GM20000 (cell line): ENCODE results near the gene PXDC1.

ENCODE experiments used
- DNase-seq: peaks from one replicate; pipeline ENCODE4 v3.0.0; 2012; ENCODE audit warnings: low spot score
- CTCF ChIP-seq: IDR thresholded peaks from 2 replicates; pipeline ENCODE4 v1.5.1; 2012; ENCODE audit warnings: mild to moderate bottlenecking, control low read depth; ENCODE audit errors: extremely low read depth, missing control alignments

Gene PXDC1

GRCh38 chr6:3795836-3796718 lies 44.6 kb upstream of the PXDC1 start:
- DNase-seq = no peak
- TF ChIP-seq CTCF = no peak

GRCh38 chr6:3794092-3794491 lies 42.6 kb upstream of the PXDC1 start:
- TF ChIP-seq CTCF = no peak
- DNase-seq = peak; percentile 43

- DNase-seq = no peak
- no peak for TF ChIP-seq CTCF
These were observed 42.0 kb upstream of the PXDC1 start for GRCh38 chr6:3793545-3793944.

- DNase-seq = no peak
- TF ChIP-seq CTCF = no peak
These were observed 40.2 kb upstream of the PXDC1 start for GRCh38 chr6:3791526-3792203.

- no peak for DNase-seq
- TF ChIP-seq CTCF = no peak
These were observed 38.5 kb upstream of the PXDC1 start for GRCh38 chr6:3789896-3790558.

GRCh38 chr6:3789018-3789895 lies 37.7 kb upstream of the PXDC1 start:
- no peak for DNase-seq
- no peak for TF ChIP-seq CTCF
